ENCODE data around the gene AP4M1.

- TF ChIP-seq GMEB1 (CRISPR knock-in tag; IDR thresholded peaks at IDR 0.05) (no peak), CEBPB (tag; IDR thresholded peaks at IDR 0.05) (no peak), USF1 (CRISPR knock-in tag; IDR thresholded peaks at IDR 0.05) (no peak), EZH2 (IDR thresholded peaks at IDR 0.05; ENCODE audit: borderline replicate concordance, low read depth, low read length) (no peak), PRPF4 (IDR thresholded peaks at IDR 0.05; ENCODE audit: insufficient read depth, low read depth, low read length, poor library complexity, severe bottlenecking) (no peak), ZNF175 (CRISPR knock-in tag; IDR thresholded peaks at IDR 0.05; ENCODE audit: low read depth) (no peak), SNIP1 (IDR thresholded peaks at IDR 0.05; ENCODE audit: low read depth) (no peak), MYNN (IDR thresholded peaks at IDR 0.05) (no peak), MYNN (CRISPR knock-in tag; IDR thresholded peaks at IDR 0.05) (no peak)
These were observed 45.8 kb downstream of the AP4M1 start for GRCh38 chr7:100147278-100147677.

Data from K562 (cell line).